GM18861 (cell line): Measurements from ENCODE around the gene C1QA.

Source experiments
- ATAC-seq: cut with Tn5 transposase; IDR thresholded peaks from one replicate; pipeline ENCODE4 v1.9.1; 2021; ENCODE audit not compliant: unreplicated experiment

Gene C1QA, protein sequence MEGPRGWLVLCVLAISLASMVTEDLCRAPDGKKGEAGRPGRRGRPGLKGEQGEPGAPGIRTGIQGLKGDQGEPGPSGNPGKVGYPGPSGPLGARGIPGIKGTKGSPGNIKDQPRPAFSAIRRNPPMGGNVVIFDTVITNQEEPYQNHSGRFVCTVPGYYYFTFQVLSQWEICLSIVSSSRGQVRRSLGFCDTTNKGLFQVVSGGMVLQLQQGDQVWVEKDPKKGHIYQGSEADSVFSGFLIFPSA

DNA sequence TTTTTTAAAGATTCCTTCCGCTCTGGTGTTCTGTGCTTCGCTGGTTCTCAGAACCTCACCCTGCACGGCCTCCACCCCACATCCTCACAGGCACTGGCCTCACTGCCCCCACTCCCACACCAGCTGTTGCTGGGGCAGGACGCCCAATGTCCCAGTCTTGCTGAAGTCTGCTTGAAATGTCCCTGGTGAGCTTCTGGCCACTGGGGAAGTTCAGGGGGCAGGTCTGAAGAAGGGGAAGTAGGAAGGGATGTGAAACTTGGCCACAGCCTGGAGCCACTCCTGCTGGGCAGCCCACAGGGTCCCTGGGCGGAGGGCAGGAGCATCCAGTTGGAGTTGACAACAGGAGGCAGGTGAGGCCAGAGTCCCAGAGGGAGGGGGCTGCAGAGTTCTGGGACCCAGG lies at the start of gene C1QA:
TSS of gene C1QA (plus strand) at position 276 of the 400 bp plus-strand sequence. CDS start 989 bp downstream, outside the sequence.
- no peak for ATAC-seq

DNA sequence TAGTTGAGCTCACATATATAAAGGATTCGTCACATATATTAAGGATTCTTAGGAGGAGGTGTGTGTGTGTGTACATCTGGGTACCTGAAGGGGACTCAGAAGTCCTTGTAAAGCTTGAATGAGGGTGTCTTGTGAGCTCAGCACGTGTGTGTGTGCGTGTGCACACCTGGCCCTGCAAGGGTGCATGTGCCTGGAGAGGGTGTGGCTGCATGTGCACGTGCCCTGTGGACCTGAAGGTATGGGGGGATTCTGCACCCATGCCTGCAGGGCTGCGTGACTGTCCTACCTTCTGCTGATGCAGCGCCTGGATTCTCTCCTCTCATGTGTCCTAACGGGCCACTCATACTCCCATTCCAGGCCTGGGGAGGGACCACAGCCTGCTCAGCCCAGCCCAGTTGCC lies 49.2 kb upstream of the C1QA start:
- no peak for ATAC-seq

DNA sequence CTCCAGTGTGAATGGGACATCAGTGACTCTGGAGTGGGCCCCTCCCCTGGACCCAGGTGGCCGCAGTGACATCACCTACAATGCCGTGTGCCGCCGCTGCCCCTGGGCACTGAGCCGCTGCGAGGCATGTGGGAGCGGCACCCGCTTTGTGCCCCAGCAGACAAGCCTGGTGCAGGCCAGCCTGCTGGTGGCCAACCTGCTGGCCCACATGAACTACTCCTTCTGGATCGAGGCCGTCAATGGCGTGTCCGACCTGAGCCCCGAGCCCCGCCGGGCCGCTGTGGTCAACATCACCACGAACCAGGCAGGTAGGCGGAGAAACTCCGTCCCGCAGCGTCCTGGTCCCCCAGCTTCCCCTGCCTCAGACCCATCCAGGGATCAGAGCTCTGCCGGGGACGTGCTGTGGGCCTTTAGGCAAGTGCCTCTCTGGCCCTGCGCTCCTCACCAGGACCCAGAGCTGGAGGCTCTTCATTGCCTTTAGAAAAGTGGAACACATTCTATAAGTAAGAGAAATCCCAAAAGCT lies 47.5 kb upstream of the C1QA start:
- no peak for ATAC-seq

DNA sequence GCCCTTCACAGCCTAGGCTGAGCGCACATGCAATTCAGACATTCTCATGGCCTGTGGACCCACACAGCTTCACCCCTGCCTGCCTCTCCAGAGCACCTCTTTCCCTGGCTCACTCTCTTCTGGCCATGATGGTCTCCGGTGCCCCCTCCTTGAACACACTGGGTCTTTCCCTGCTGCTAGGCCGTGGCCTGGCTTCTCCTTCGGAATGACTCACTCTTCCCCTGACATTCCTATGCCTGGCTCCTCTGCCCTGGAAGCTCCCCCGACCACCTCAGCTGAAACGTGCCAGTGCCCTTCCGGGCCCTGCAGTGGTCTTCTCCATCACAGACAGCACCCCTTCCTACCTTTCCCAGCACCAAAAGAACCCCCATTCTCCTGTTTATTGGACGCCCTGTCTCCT lies 44.9 kb upstream of the C1QA start:
- no peak for ATAC-seq

DNA sequence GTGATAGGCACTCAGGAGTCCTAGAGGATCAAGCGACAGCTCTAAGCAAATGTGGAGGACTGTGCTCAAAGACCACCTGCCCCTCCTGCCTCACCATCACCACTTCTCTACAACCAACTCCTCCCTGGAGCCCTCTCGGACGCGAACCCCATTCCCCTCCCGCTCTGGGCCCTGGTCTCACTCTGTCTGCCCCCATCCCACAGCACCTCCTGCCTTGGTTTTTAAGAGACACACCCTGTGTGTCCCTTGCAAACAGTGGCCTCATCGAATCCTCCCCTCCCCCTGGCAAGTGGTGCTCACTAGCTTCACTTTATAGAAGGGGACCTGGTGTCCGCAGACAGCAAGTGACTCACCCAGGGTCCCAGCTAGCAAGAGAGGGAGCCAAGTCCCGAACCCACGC lies 44.4 kb upstream of the C1QA start:
- ATAC-seq = no peak

DNA sequence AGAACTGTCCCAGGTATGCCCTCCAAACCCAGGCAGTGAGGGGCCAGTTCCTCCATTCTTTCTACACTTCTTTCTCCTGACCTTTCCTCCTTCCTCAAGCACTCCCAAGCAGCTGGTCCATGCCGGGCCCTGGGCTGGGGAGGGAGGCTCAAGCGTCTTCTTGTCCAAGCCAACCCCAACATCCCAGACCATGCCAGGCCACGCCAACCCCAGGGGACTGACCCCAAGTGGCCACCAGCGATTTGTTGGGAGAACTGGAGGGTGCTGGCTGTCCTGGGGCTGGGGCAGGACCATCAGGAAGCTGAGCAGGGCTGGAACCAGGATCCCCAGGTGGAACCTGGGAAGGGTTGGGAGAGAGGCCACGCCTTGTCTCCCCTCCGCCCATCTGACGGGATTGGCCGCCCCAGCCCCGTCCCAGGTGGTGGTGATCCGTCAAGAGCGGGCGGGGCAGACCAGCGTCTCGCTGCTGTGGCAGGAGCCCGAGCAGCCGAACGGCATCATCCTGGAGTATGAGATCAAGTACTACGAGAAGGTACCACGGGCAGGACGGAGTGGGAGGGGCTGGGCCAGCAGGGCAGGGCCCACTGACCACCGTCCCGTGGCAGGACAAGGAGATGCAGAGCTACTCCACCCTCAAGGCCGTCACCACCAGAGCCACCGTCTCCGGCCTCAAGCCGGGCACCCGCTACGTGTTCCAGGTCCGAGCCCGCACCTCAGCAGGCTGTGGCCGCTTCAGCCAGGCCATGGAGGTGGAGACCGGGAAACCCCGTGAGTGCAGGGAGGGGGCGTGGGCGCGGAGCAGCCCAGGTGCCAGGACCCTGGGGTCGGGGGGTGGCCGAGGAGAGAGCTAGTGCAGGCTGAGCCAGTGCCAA lies 43.3 kb upstream of the C1QA start:
- no peak for ATAC-seq

DNA sequence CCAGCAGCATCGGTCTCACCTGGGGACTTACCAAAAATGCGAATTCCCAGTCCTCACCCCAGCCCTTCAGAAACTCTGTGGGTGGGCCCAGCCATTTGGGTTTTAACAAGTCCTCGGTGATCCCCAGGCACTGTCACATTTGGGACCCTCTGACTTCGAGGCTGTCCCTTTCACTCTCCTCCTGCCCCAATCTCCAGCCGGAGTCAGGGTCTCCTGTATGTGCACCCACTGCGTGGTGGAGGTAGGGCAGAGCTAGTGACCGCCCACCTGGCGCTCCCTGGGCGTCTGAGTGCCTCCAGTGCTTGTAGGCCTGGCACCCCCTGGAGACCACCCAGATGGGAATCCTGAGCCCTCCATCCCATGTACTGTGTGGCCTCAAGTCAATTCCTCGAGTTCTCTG lies 42.0 kb upstream of the C1QA start:
- no peak for ATAC-seq

DNA sequence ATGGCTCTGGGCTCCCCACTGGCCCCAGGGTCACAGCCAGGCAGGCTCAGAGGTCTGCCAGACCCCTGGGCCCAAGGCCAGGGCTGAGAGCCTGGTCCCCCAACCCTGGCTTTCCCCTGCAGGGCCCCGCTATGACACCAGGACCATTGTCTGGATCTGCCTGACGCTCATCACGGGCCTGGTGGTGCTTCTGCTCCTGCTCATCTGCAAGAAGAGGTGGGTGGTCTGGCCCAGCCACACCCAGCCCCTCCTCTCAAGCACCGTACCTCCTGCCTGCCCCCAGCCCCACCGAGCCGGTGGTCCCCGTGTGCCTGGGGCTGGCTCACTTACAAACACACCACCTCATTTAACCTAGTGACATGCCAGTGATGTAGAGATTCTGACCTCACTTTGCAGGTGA lies 41.3 kb upstream of the C1QA start:
- ATAC-seq = no peak

DNA sequence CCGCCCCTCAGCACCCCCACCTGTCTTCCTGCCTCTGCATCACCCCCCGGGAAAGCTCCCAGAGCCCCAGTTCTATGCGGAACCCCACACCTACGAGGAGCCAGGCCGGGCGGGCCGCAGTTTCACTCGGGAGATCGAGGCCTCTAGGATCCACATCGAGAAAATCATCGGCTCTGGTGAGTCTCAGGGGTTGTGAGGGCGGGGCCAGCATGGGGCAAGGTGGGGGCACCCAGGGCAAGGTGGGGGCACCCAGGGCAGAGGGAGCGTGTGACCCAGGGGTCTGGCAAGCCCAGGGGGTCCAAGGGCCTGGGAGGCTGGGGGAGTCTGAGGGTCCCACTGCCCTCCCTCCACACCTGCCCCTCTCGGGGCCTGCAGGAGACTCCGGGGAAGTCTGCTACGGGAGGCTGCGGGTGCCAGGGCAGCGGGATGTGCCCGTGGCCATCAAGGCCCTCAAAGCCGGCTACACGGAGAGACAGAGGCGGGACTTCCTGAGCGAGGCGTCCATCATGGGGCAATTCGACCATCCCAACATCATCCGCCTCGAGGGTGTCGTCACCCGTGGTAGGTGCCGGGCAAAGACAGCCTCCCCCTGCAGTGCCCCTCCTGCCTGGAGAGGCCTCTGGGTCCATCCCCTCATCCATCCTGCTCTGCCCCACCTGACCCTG lies 39.0 kb upstream of the C1QA start:
- ATAC-seq = no peak

DNA sequence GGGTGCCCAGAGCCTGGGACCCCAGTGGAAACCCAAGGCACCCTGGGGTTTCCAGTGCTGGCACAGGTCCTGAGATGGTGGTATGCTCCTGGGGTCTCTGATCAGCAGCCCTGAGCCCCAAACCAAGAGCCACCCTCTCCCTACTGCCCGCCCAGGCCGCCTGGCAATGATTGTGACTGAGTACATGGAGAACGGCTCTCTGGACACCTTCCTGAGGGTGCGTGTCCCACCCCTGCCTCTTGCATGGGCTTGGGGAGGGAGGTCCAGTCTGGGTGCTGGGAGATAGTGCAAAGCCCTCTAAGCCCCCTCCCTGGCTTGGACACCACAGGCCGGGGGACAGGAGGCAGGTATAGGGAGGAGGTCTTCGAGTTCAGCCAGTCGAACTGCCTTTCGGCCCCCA lies 38.4 kb upstream of the C1QA start:
- no peak for ATAC-seq

DNA sequence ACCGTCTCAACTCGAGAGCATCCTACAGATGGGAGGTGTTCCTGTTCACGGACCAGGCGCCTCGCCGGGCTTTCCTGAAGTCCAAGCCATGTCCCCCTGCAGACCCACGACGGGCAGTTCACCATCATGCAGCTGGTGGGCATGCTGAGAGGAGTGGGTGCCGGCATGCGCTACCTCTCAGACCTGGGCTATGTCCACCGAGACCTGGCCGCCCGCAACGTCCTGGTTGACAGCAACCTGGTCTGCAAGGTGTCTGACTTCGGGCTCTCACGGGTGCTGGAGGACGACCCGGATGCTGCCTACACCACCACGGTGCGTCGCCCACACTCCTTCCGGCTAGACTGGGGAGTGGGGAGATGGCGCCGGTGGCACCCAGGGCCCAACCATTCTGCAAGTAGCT lies 37.7 kb upstream of the C1QA start:
- no peak for ATAC-seq

DNA sequence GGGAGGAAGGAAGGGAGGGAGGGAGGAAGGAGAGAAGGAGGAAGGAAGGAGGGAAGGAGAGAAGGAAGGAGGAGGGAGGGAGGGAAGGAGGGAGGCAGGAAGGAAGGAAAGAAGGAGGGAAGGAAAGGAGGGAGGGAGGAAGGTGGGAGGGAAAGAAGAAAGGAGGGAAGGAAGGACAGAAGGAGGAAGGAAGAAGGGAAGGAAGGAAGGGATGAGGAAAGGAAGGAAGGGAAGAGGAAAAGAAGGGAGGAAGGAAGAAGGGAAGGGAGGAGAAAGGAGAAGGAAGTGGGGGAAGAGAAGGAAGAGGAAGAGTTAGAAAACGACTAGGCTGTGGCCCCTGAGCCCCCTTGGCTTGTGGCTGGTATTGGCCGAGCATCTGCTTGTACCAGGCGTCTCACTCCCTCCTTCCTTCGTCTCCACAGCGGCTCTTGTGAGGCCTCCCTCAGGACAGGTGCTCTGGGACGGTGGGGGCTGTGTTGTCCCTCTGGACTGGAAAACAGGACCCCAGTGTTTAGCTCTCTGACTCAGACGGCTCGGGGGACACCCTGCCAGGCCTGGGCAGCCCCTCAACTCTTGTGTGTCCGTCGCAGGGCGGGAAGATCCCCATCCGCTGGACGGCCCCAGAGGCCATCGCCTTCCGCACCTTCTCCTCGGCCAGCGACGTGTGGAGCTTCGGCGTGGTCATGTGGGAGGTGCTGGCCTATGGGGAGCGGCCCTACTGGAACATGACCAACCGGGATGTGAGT lies 36.2 kb upstream of the C1QA start:
- no peak for ATAC-seq

DNA sequence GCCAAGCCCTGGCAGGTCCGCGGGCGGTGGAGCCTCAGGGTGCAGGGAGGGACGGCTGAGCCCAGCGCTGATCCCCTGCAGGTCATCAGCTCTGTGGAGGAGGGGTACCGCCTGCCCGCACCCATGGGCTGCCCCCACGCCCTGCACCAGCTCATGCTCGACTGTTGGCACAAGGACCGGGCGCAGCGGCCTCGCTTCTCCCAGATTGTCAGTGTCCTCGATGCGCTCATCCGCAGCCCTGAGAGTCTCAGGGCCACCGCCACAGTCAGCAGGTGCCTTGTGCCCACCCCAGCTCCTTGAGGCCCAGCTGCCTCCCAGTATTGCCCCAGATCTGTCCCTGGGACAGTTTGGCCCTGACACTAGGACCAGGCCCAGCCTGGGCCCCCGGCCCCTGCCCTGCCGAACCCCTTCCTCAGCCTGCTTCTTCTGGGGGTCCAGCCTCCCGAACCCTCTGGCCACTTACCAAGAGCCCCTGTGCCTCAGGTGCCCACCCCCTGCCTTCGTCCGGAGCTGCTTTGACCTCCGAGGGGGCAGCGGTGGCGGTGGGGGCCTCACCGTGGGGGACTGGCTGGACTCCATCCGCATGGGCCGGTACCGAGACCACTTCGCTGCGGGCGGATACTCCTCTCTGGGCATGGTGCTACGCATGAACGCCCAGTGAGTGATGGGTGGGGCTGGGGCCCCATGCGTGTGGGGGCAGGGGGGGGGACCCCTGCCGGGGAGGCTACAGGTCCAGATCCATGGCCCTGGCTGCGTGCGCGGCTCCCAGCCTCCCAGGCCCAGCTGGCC lies 35.4 kb upstream of the C1QA start:
- no peak for ATAC-seq

DNA sequence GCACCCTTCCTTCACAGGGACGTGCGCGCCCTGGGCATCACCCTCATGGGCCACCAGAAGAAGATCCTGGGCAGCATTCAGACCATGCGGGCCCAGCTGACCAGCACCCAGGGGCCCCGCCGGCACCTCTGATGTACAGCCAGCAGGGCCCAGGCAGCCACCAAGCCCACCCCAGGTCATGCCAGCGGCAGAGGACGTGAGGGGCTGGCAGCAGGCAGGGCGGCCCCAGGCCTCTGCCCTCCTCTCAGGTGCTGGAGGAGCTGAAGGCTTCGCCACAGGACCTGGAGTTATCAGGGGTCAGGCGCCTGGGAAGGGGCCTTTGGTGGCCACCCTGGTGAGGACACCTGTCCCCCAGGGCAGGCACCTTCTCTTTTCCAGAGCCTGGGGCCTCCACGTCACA lies 34.8 kb upstream of the C1QA start:
- ATAC-seq = no peak

DNA sequence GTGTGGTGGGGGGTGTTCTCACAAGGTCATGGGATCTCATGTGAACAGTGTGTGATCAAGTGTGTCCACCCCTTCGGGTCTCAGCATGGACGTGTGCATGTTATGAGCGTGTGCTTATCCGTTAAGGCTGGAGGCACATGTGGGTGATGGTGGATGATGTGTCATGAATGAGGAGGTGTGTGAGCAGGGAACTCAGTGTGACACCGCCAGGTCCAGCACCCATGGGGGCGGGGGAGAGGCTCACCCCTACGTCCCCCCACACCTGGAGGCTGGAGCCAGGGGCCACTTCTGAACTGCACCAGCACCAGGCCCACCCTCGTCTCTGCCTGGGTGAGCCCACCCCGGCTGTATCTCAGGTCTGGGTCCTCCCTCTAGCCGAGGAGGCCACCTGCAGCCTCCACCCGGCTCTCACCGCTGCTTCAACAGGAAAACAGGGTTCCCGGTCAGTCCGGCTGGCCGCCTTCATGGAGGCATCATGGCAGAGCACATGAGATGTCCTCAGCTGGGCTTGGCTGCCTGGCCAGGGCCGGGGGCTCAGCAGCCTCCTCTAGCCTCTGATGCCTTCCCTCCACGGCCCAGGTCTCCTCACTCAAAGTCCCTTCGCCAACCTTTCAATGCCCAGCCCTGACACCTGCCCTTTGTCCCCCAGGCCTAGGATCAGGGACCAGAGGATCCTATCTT lies 34.2 kb upstream of the C1QA start:
- ATAC-seq = no peak

DNA sequence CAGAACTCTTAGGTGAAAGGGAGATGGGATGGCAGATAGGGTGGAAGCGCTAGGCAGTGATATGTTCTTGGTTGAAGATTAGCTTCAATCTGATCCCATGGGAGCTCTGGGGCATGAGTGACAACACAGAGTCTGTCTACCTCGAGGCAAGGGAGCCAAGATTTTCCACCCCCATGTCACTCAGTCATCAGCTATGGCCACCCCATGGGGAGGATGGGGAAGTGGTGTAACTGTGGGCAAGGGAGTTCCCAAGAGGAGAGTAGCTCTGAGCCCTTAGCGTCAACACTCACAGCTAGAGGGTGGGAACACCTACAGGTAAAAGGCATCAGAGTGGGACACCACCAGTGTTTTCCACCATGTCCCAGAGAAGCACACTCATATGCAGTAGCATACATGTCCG lies 30.3 kb upstream of the C1QA start:
- no peak for ATAC-seq

DNA sequence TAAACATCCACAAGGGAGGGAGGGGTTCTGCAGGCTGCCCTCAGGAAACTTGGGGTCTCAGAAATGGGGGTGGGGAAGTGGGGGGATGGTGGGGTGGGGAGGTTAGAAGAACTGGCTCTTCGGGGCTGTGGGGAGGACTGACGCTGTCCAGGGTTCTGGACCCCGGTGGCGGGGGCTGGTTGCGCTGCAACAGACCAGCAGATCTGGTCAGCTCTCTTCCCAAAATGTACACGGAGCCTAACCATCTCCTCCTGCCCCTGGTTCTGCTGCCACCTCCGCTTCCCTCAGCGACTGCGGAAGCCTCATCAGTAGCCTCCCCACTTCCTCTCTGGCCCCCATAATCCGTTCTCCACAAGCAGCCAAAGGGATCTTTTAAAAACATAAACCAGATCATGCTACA lies 29.3 kb upstream of the C1QA start:
- no peak for ATAC-seq

DNA sequence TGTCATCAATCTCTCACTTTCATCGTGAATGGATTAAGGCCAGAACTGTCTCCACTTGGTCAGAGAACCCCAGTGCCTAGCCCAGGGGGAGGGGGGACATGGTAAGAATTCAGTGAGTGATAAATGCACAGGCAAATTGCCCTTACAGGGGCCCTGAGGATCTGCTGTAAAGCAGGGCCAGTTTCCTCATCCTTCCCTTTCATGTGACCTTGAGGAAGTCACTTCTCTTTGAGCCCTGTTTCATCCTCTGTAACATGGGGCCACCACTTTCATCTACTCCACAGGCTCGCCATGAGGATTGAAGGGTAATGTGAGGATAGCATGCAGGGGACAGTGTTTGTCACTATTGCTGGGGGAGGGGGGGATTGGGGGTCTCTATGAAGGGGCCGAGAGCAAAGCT lies 28.1 kb upstream of the C1QA start:
- no peak for ATAC-seq

DNA sequence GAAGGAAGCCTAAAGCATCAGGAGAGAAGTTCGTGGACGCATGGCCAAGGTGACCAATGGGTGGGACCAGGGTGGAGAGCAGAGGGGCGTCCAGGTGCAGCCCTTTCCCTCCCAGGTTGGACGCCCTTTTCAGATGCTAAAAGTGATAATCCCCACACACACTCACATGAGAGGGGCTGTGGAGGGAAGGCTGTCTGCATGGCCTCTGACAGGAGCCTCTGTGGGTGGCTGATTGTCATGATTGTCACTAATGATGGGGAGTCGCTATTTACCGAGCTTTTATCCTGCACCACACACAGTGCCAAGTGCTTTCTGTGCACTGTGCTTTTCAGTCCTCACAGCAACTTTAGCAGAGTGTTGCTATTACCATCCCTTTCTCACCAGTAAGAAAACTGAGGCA lies 27.1 kb upstream of the C1QA start:
- no peak for ATAC-seq

DNA sequence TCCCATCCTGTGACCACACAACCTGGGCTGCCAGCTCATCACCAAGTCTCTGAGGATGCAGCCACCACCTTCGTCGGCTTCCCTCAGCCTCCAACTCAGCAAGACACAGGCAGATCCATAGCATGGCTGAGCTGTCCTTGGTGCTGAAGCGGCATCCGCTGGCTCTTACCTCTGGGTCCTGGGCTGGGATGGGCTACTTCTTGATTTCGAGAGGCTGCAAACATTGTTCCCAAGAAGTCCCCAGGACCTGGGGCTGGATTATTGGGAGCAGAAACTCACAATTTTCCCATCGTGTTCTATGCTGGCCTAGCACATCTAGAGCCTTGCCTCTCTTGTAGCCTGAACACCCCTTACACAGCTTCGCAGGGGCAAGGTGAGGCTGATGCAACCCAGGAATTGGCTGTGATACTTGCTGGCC lies 24.9 kb upstream of the C1QA start:
- no peak for ATAC-seq
